SK-N-SH (cell line): ENCODE data around the gene METTL23.

ENCODE experiments used
- CTCF ChIP-seq: fragments of 200-600 bp; sonication (generic); IDR thresholded peaks from 2 replicates; pipeline ENCODE4 v1.6.1; 2017; ENCODE audit warnings: antibody characterized with exemption, mild to moderate bottlenecking, moderate library complexity
- EP300 ChIP-seq, 2 experiments: IDR thresholded peaks; 2 replicates each; pipeline versions ENCODE4 v1.4.0 to v1.6.1; 2012; ENCODE audit warnings: borderline replicate concordance in 1 of 2, low read depth in 1 of 2, low read length in 1 of 2
- EZH2phosphoT487 ChIP-seq: fragments of 200-600 bp; sonication (generic); IDR thresholded peaks from 2 replicates; pipeline ENCODE4 v1.6.1; 2017; ENCODE audit warnings: low read depth, mixed run types, mild to moderate bottlenecking, antibody characterized with exemption, moderate library complexity, borderline replicate concordance
- FOXJ3 ChIP-seq: sonication (generic); formaldehyde crosslinking; IDR thresholded peaks from 2 replicates; pipeline ENCODE4 v1.5.1; 2020; ENCODE audit warnings: mild to moderate bottlenecking, missing genetic modification reagents
- FOXM1 ChIP-seq: IDR thresholded peaks from 2 replicates; pipeline ENCODE4 v1.4.0; 2012; ENCODE audit warnings: low read depth, mild to moderate bottlenecking
- JUND ChIP-seq: IDR thresholded peaks from 2 replicates; pipeline ENCODE4 v1.4.0; 2012
- MAX ChIP-seq: IDR thresholded peaks from 2 replicates; pipeline ENCODE4 v1.4.0; 2012; ENCODE audit warnings: low read depth
- PBX3 ChIP-seq: IDR thresholded peaks from 2 replicates; pipeline ENCODE4; 2012
- POLR2AphosphoS5 ChIP-seq: IDR thresholded peaks from 2 replicates; pipeline ENCODE4 v1.6.1; 2012; ENCODE audit warnings: low read depth, low read length
- RCOR1 ChIP-seq: fragments of 150-350 bp; IDR thresholded peaks from 2 replicates; pipeline ENCODE4 v1.6.1; 2017; ENCODE audit warnings: antibody characterized with exemption, low read length
- RFX5 ChIP-seq: IDR thresholded peaks from 2 replicates; pipeline ENCODE4 v1.6.1; 2012; ENCODE audit warnings: mild to moderate bottlenecking, improper control_type of control experiment, low read length
- SIN3A ChIP-seq: IDR thresholded peaks from 2 replicates; pipeline ENCODE4 v1.6.1; 2012; ENCODE audit warnings: low read depth, mild to moderate bottlenecking, low read length, moderate library complexity, borderline replicate concordance
- SMC3 ChIP-seq: IDR thresholded peaks from 2 replicates; pipeline ENCODE4 v1.6.1; 2012; ENCODE audit warnings: low read depth, low read length, improper control_type of control experiment
- USF2 ChIP-seq: fragments of 150-350 bp; IDR thresholded peaks from 2 replicates; pipeline ENCODE4 v1.6.1; 2017; ENCODE audit warnings: antibody characterized with exemption, low read length, low read depth, borderline replicate concordance

- TF ChIP-seq USF2 (no peak), CTCF (no peak), EP300 (IDR thresholded peaks at IDR 0.05; ENCODE audit: borderline replicate concordance in 1 of 2, low read depth in 1 of 2, low read length in 1 of 2) (no peak), SIN3A (no peak), SMC3 (no peak), MAX (no peak), JUND (no peak), EZH2phosphoT487 (no peak), PBX3 (no peak), RFX5 (no peak), POLR2AphosphoS5 (no peak), FOXJ3 (CRISPR knock-in tag) (no peak), RCOR1 (no peak), FOXM1 (no peak)
Observed at GRCh38 chr17:76715496-76715830, 11.2 kb upstream of the METTL23 start.
